Esophagus muscularis mucosa (tissue), 3 donors: Measurements from ENCODE around the gene PTPRT.

Source experiments
- CTCF ChIP-seq, 3 experiments: fragments of 200-600 bp in 2 of 3; fragments of 450-650 bp in 1 of 3; sonication (generic) in 2 of 3; IDR thresholded peaks; one replicate each; pipeline ENCODE4 v1.5.1; 2017 to 2019; ENCODE audit warnings: antibody characterized with exemption in 3 of 3, mild to moderate bottlenecking in 2 of 3, moderate library complexity in 1 of 3
- POLR2A ChIP-seq: fragments of 450-650 bp; IDR thresholded peaks from one replicate; pipeline ENCODE4 v1.6.1; 2017; ENCODE audit warnings: antibody characterized with exemption, moderate library complexity, mild to moderate bottlenecking, low read depth

- TF ChIP-seq CTCF (IDR thresholded peaks at IDR 0.05) = no peak
- no peak for TF ChIP-seq POLR2A
These were observed 999.6 kb downstream of the PTPRT start for GRCh38 chr20:42190084-42190483.
